ENCODE results near the gene TBC1D9.

The TBC1D9 gene

GRCh38 chr4:140693562-140693961, 62.6 kb downstream of the TBC1D9 start:
- Histone ChIP-seq H3K9ac (ENCODE audit: low read length) (no peak overlapping the region), H3K4me1 (ENCODE audit: control insufficient read depth, insufficient read depth, low read length) (no peaks in the 10 kb centered on the region)

GRCh38 chr4:140691369-140691768, 64.8 kb downstream of the TBC1D9 start:
- no peak overlapping the region for H3K27ac ChIP-seq (ENCODE audit: low read depth, low read length)

More at GRCh38 chr4:140693562-140693961, 62.6 kb downstream of the TBC1D9 start:
- Histone ChIP-seq H3K27me3 (ENCODE audit: control insufficient read depth, insufficient read depth, low read length) (no peaks in the 10 kb centered on the region), H3K27ac (ENCODE audit: low read depth, low read length) (no peak overlapping the region), H3K36me3 (ENCODE audit: control insufficient read depth, insufficient read depth, low read length) (peaks cover 3% of the 10 kb centered on the region), H3K4me3 (ENCODE audit: low read length) (no peak overlapping the region)

DNA sequence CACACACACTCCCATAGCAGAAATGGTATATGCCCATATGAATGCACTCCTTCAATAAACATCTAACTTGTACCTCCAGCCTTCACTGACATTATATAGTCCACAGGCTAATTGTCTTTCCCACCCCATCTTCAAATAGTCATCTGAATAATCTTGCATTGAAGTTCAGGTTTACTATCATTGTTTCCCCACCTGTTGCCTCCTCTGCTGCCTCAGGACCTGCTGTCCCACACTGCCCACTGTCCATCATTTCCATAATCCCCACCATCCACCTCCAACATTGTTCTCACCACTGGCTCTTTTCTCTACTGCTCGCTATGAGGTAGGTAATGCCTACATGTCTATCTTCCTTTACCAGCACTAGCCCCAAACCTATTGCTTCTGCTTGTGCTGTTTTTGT, 66.1 kb downstream of the TBC1D9 start:
- H3K27ac ChIP-seq (ENCODE audit: low read depth, low read length), result no peak overlapping the region

More at GRCh38 chr4:140691369-140691768, 64.8 kb downstream of the TBC1D9 start:
- no peak overlapping the region for H3K4me3 ChIP-seq (ENCODE audit: low read length)
- no peak overlapping the region for H3K9ac ChIP-seq (ENCODE audit: low read length)
- H3K27me3 ChIP-seq (ENCODE audit: control insufficient read depth, insufficient read depth, low read length), result peaks cover 3% of the 10 kb centered on the region
- H3K4me1 ChIP-seq (ENCODE audit: control insufficient read depth, insufficient read depth, low read length), result no peaks in the 10 kb centered on the region
- no peaks in the 10 kb centered on the region for H3K36me3 ChIP-seq (ENCODE audit: control insufficient read depth, insufficient read depth, low read length)

DNA sequence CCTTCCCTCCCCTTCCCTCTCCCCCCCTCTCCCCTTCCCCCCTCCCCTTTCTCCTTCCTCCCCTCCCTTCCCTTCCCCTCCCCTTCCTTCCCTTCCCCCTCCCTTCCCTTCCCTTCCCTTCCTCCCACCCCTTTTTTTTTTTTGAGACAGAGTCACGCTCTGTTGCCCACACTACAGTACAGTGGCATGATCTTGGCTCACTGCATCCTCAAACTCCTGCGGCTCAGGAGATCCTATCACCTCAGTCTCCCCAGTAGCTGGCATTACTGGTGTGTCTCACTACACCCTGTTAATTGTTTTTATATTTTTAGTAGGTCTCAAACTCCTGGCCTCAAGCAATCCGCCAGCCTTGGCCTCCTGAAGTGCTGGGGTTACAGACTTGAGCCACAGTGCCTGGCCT, 66.6 kb downstream of the TBC1D9 start:
- no peak overlapping the region for H3K27ac ChIP-seq (ENCODE audit: low read depth, low read length)
- peaks cover 3% of the 10 kb centered on the region for H3K27me3 ChIP-seq (ENCODE audit: control insufficient read depth, insufficient read depth, low read length)
- no peak overlapping the region for H3K9ac ChIP-seq (ENCODE audit: low read length)
- H3K36me3 ChIP-seq (ENCODE audit: control insufficient read depth, insufficient read depth, low read length), result no peaks in the 10 kb centered on the region
- no peaks in the 10 kb centered on the region for H3K4me1 ChIP-seq (ENCODE audit: control insufficient read depth, insufficient read depth, low read length)
- H3K4me3 ChIP-seq (ENCODE audit: low read length), result no peak overlapping the region

More for the DNA sequence above, 66.1 kb downstream of the TBC1D9 start:
- no peak overlapping the region for H3K9ac ChIP-seq (ENCODE audit: low read length)
- no peak overlapping the region for H3K4me3 ChIP-seq (ENCODE audit: low read length)
- no peaks in the 10 kb centered on the region for H3K36me3 ChIP-seq (ENCODE audit: control insufficient read depth, insufficient read depth, low read length)
- H3K4me1 ChIP-seq (ENCODE audit: control insufficient read depth, insufficient read depth, low read length), result no peaks in the 10 kb centered on the region
- peaks cover 3% of the 10 kb centered on the region for H3K27me3 ChIP-seq (ENCODE audit: control insufficient read depth, insufficient read depth, low read length)

DNA sequence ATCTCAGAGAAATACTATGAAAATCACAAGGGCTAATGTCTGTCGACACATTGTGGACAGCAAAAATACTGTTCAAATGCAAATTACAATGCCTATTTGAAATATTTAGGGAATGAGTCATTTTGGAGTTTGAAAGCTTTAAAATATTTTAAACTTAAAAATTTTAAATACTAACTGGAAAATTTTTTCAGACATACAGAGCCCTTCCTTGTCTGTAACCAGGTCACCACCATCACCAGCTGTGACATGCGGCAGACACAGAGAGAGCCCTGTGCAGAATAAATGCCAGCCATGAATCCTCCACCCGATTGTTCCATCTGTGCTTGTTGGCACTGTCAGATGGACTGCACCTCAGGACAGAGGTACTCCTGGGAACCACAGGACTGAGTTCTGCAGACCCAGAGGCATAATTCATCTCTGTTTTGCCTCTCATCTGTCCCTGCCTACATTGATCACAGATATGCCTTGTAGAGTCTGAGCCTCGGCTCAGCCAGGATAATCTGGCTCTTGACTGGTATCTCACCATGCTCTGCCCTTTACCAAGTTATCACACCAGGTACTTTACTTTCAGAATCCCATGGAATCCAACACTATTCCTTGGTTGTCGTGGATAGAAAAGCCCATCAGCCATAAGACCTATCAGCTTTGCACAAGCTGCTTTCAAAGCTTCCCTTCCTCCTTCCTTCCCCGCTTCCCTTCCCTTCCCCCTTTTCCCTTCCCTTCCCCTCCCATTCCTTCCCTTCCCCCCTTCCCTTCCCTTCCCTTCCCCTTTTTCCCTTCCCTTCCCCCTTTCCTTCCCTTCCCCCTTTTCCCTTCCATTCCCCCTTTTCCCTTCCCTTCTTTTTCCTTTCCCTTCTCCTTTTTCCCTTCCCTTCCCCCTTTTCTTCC, 67.2 kb downstream of the TBC1D9 start:
- Histone ChIP-seq H3K9ac (ENCODE audit: low read length) (no peak overlapping the region), H3K4me3 (ENCODE audit: low read length) (no peak overlapping the region), H3K27ac (ENCODE audit: low read depth, low read length) (no peak overlapping the region), H3K4me1 (ENCODE audit: control insufficient read depth, insufficient read depth, low read length) (no peaks in the 10 kb centered on the region), H3K27me3 (ENCODE audit: control insufficient read depth, insufficient read depth, low read length) (peaks cover 3% of the 10 kb centered on the region), H3K36me3 (ENCODE audit: control insufficient read depth, insufficient read depth, low read length) (no peaks in the 10 kb centered on the region)

DNA sequence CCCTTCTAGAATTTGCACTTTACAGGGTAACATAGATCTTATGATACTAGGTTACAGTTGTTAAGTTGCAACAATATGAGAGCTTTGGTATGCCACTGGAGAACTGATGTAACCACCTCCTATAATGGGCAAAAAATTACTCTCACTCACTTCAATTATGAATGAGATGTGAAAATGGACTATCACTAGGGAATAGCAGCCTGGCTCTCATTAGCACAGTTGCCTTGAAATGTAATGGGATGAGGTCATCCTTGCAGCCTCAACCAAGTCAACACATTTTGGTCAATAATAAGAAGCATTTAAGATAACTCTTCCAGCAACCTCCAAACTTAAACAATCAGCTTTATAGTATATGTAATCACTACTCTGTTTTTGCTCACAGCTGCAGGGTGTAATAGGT, 69.4 kb downstream of the TBC1D9 start:
- Histone ChIP-seq H3K4me1 (ENCODE audit: control insufficient read depth, insufficient read depth, low read length) (no peaks in the 10 kb centered on the region), H3K9ac (ENCODE audit: low read length) (no peak overlapping the region), H3K4me3 (ENCODE audit: low read length) (no peak overlapping the region), H3K36me3 (ENCODE audit: control insufficient read depth, insufficient read depth, low read length) (no peaks in the 10 kb centered on the region), H3K27ac (ENCODE audit: low read depth, low read length) (no peak overlapping the region), H3K27me3 (ENCODE audit: control insufficient read depth, insufficient read depth, low read length) (peaks cover 3% of the 10 kb centered on the region)

GRCh38 chr4:140684314-140684713, 71.9 kb downstream of the TBC1D9 start:
- no peak overlapping the region for H3K4me3 ChIP-seq (ENCODE audit: low read length)
- H3K27ac ChIP-seq (ENCODE audit: low read depth, low read length), result no peak overlapping the region
- H3K4me1 ChIP-seq (ENCODE audit: control insufficient read depth, insufficient read depth, low read length), result no peaks in the 10 kb centered on the region
- peaks cover 3% of the 10 kb centered on the region for H3K27me3 ChIP-seq (ENCODE audit: control insufficient read depth, insufficient read depth, low read length)
- no peak overlapping the region for H3K9ac ChIP-seq (ENCODE audit: low read length)
- no peaks in the 10 kb centered on the region for H3K36me3 ChIP-seq (ENCODE audit: control insufficient read depth, insufficient read depth, low read length)

GRCh38 chr4:140681201-140681600, 75.0 kb downstream of the TBC1D9 start:
- Histone ChIP-seq H3K36me3 (ENCODE audit: control insufficient read depth, insufficient read depth, low read length) (no peaks in the 10 kb centered on the region), H3K27me3 (ENCODE audit: control insufficient read depth, insufficient read depth, low read length) (no peaks in the 10 kb centered on the region), H3K9ac (ENCODE audit: low read length) (no peak overlapping the region), H3K4me1 (ENCODE audit: control insufficient read depth, insufficient read depth, low read length) (no peaks in the 10 kb centered on the region), H3K27ac (ENCODE audit: low read depth, low read length) (no peak overlapping the region), H3K4me3 (ENCODE audit: low read length) (no peak overlapping the region)

GRCh38 chr4:140680686-140681085, 75.5 kb downstream of the TBC1D9 start:
- no peaks in the 10 kb centered on the region for H3K4me1 ChIP-seq (ENCODE audit: control insufficient read depth, insufficient read depth, low read length)
- H3K27me3 ChIP-seq (ENCODE audit: control insufficient read depth, insufficient read depth, low read length), result no peaks in the 10 kb centered on the region
- H3K27ac ChIP-seq (ENCODE audit: low read depth, low read length), result no peak overlapping the region
- H3K36me3 ChIP-seq (ENCODE audit: control insufficient read depth, insufficient read depth, low read length), result no peaks in the 10 kb centered on the region
- H3K4me3 ChIP-seq (ENCODE audit: low read length), result no peak overlapping the region
- no peak overlapping the region for H3K9ac ChIP-seq (ENCODE audit: low read length)

GRCh38 chr4:140679576-140679975, 76.6 kb downstream of the TBC1D9 start:
- no peaks in the 10 kb centered on the region for H3K36me3 ChIP-seq (ENCODE audit: control insufficient read depth, insufficient read depth, low read length)
- no peaks in the 10 kb centered on the region for H3K4me1 ChIP-seq (ENCODE audit: control insufficient read depth, insufficient read depth, low read length)
- H3K27me3 ChIP-seq (ENCODE audit: control insufficient read depth, insufficient read depth, low read length), result no peaks in the 10 kb centered on the region
- H3K27ac ChIP-seq (ENCODE audit: low read depth, low read length), result no peak overlapping the region
- H3K4me3 ChIP-seq (ENCODE audit: low read length), result no peak overlapping the region
- no peak overlapping the region for H3K9ac ChIP-seq (ENCODE audit: low read length)

- Histone ChIP-seq H3K36me3 (ENCODE audit: control insufficient read depth, insufficient read depth, low read length) (no peaks in the 10 kb centered on the region), H3K27me3 (ENCODE audit: control insufficient read depth, insufficient read depth, low read length) (no peaks in the 10 kb centered on the region), H3K9ac (ENCODE audit: low read length) (no peak overlapping the region), H3K27ac (ENCODE audit: low read depth, low read length) (no peak overlapping the region), H3K4me3 (ENCODE audit: low read length) (no peak overlapping the region), H3K4me1 (ENCODE audit: control insufficient read depth, insufficient read depth, low read length) (peaks cover 3% of the 10 kb centered on the region)
These were observed 80.5 kb downstream of the TBC1D9 start for GRCh38 chr4:140675599-140676231.

GRCh38 chr4:140673729-140674128, 82.5 kb downstream of the TBC1D9 start:
- no peak overlapping the region for H3K27ac ChIP-seq (ENCODE audit: low read depth, low read length)

More at GRCh38 chr4:140673729-140674128, 82.5 kb downstream of the TBC1D9 start:
- peaks cover 4% of the 10 kb centered on the region for H3K36me3 ChIP-seq (ENCODE audit: control insufficient read depth, insufficient read depth, low read length)
- H3K9ac ChIP-seq (ENCODE audit: low read length), result no peak overlapping the region
- H3K4me1 ChIP-seq (ENCODE audit: control insufficient read depth, insufficient read depth, low read length), result peaks cover 3% of the 10 kb centered on the region
- H3K27me3 ChIP-seq (ENCODE audit: control insufficient read depth, insufficient read depth, low read length), result no peaks in the 10 kb centered on the region
- H3K4me3 ChIP-seq (ENCODE audit: low read length), result no peak overlapping the region

All from rectal smooth muscle tissue (tissue), 1 donor.